HepG2 (cell line): ENCODE measurements around the gene NR2C1.

Experiments
- HNF4G ChIP-seq, 2 experiments: sonication (generic) in 1 of 2; formaldehyde crosslinking in 1 of 2; IDR thresholded peaks; 2 replicates each; pipeline versions ENCODE4 v1.4.0 to v1.6.1; 2011 to 2020; ENCODE audit warnings: borderline replicate concordance in 2 of 2, low read depth in 2 of 2, mild to moderate bottlenecking in 2 of 2, low read length in 1 of 2, missing genetic modification reagents in 1 of 2, moderate library complexity in 1 of 2
- POLR2G ChIP-seq: fragments of 200-400 bp; formaldehyde crosslinking; IDR thresholded peaks from 2 replicates; pipeline ENCODE4 v1.6.1; 2018; ENCODE audit warnings: mild to moderate bottlenecking, low read depth, low read length, moderate library complexity
- ZBTB42 ChIP-seq: sonication (generic); formaldehyde crosslinking; IDR thresholded peaks from 2 replicates; pipeline ENCODE4 v1.5.0; 2020; ENCODE audit warnings: mild to moderate bottlenecking, missing genetic modification reagents
- ZZZ3 ChIP-seq: sonication (generic); formaldehyde crosslinking; IDR thresholded peaks from 2 replicates; pipeline ENCODE4 v1.4.0; 2020; ENCODE audit warnings: missing genetic modification reagents, mild to moderate bottlenecking, borderline replicate concordance
- TF ChIP-seq, protein P1 (sequence below): sonication (generic); formaldehyde crosslinking; IDR thresholded peaks from 2 replicates; pipeline ENCODE4 v1.5.0; 2020; ENCODE audit warnings: mild to moderate bottlenecking, missing genetic modification reagents, moderate library complexity
- TF ChIP-seq, protein P2 (sequence below): IDR thresholded peaks from 2 replicates; pipeline ENCODE4 v1.6.1; 2016; ENCODE audit warnings: low read depth, missing genetic modification reagents, missing compliant biosample characterization

DNA sequence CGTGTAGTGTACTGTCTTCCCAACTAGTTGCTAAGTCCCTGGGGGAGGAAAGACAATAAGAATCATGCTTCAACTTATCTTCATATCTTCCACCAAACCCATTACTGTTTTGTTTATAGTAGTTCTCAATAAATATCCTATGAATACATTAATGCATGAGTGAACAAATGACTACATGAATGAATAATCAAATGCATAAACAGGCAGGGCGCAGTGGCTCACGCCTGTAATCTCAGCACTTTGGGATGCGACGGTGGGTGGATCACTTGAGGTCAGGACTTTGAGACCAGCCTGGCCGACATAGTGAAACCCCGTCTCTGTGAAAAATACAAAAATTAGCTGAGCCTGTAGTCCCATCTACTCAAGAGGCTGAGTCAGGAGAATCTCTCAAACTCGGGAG is 32.1 kb upstream of the NR2C1 start:
- TF ChIP-seq HNF4G (IDR thresholded peaks at IDR 0.05; ENCODE audit: borderline replicate concordance, low read depth, low read length) (no peak), HNF4G (CRISPR knock-in tag; IDR thresholded peaks at IDR 0.05; ENCODE audit: borderline replicate concordance, low read depth) (no peak), ZZZ3 (CRISPR knock-in tag) (no peak), ZBTB42 (CRISPR knock-in tag) (no peak), POLR2G (no peak)
- TF ChIP-seq, protein P1, sequence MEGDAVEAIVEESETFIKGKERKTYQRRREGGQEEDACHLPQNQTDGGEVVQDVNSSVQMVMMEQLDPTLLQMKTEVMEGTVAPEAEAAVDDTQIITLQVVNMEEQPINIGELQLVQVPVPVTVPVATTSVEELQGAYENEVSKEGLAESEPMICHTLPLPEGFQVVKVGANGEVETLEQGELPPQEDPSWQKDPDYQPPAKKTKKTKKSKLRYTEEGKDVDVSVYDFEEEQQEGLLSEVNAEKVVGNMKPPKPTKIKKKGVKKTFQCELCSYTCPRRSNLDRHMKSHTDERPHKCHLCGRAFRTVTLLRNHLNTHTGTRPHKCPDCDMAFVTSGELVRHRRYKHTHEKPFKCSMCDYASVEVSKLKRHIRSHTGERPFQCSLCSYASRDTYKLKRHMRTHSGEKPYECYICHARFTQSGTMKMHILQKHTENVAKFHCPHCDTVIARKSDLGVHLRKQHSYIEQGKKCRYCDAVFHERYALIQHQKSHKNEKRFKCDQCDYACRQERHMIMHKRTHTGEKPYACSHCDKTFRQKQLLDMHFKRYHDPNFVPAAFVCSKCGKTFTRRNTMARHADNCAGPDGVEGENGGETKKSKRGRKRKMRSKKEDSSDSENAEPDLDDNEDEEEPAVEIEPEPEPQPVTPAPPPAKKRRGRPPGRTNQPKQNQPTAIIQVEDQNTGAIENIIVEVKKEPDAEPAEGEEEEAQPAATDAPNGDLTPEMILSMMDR (CRISPR knock-in tag), result no peak
- TF ChIP-seq, protein P2, sequence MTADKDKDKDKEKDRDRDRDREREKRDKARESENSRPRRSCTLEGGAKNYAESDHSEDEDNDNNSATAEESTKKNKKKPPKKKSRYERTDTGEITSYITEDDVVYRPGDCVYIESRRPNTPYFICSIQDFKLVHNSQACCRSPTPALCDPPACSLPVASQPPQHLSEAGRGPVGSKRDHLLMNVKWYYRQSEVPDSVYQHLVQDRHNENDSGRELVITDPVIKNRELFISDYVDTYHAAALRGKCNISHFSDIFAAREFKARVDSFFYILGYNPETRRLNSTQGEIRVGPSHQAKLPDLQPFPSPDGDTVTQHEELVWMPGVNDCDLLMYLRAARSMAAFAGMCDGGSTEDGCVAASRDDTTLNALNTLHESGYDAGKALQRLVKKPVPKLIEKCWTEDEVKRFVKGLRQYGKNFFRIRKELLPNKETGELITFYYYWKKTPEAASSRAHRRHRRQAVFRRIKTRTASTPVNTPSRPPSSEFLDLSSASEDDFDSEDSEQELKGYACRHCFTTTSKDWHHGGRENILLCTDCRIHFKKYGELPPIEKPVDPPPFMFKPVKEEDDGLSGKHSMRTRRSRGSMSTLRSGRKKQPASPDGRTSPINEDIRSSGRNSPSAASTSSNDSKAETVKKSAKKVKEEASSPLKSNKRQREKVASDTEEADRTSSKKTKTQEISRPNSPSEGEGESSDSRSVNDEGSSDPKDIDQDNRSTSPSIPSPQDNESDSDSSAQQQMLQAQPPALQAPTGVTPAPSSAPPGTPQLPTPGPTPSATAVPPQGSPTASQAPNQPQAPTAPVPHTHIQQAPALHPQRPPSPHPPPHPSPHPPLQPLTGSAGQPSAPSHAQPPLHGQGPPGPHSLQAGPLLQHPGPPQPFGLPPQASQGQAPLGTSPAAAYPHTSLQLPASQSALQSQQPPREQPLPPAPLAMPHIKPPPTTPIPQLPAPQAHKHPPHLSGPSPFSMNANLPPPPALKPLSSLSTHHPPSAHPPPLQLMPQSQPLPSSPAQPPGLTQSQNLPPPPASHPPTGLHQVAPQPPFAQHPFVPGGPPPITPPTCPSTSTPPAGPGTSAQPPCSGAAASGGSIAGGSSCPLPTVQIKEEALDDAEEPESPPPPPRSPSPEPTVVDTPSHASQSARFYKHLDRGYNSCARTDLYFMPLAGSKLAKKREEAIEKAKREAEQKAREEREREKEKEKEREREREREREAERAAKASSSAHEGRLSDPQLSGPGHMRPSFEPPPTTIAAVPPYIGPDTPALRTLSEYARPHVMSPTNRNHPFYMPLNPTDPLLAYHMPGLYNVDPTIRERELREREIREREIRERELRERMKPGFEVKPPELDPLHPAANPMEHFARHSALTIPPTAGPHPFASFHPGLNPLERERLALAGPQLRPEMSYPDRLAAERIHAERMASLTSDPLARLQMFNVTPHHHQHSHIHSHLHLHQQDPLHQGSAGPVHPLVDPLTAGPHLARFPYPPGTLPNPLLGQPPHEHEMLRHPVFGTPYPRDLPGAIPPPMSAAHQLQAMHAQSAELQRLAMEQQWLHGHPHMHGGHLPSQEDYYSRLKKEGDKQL, result no peak
